Umbilical cord (tissue), 2 donors: ENCODE results near the gene NDUFS3. TPM values are rescaled to one million over a fixed set of nuclear protein-coding genes. Genes with fewer than 3 reads are reported as not detected.

ENCODE experiments used
- DNase-seq: peaks from one replicate; pipeline ENCODE4 v3.0.0-alpha.2; 2015; ENCODE audit warnings: low spot score
- total RNA-seq: library from RNA; depleted of rRNA; stranded (reverse); fragments of >200 nt; gene quantifications from one replicate; pipeline ENCODE4 v1.2.3, GENCODE V29; 2014; ENCODE audit warnings: low replicate concordance; ENCODE audit not compliant: insufficient read depth

The NDUFS3 gene
- total RNA-seq, 1 donor from 2014 or later = 40.2 TPM

DNA sequence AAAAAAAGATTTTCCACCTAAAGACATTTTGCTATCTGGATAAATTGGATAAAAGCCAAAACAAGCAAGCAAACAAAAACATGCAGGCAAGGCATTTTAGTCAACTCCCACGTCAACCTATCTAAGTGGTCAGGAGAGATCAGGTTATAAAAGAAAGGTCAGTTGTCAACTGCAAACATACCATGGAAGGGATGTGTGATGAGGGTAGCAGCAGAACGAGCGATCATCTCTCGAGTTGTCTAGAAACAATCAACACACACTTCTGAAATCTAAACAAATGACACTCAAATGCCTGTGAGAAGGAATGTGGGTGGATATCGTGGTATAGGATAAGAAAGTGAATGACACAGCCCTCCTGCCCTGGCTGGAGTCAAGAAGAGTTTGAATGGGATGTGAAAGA, 52.6 kb downstream of the NDUFS3 start:
- no peak for DNase-seq

Other genes starting within 250 kb of the NDUFS3 start
- 1.2 TPM for gene MYBPC3, start 226.4 kb upstream of the NDUFS3 start, total RNA-seq
- 8.2 TPM for gene SPI1, start 200.5 kb upstream of the NDUFS3 start, total RNA-seq
- 74.6 TPM for gene SLC39A13, start 170.5 kb upstream of the NDUFS3 start, total RNA-seq
- gene PSMC3, start 152.6 kb upstream of the NDUFS3 start, total RNA-seq = 79.9 TPM
- gene RAPSN, start 129.9 kb upstream of the NDUFS3 start, total RNA-seq = 0.96 TPM
- 120 TPM for gene CELF1, start 25.9 kb upstream of the NDUFS3 start, total RNA-seq
- gene PTPMT1, start 13.5 kb upstream of the NDUFS3 start, total RNA-seq = 26.7 TPM
- gene KBTBD4, start 104 bp upstream of the NDUFS3 start, total RNA-seq = 11.3 TPM
- gene FAM180B, start 7.6 kb downstream of the NDUFS3 start, total RNA-seq = not detected
- gene C1QTNF4, start 15.3 kb downstream of the NDUFS3 start, total RNA-seq = 4.3 TPM
- 39.7 TPM for gene MTCH2, start 63.5 kb downstream of the NDUFS3 start, total RNA-seq
- gene AGBL2, start 136.3 kb downstream of the NDUFS3 start, total RNA-seq = 1.2 TPM
- 133 TPM for gene FNBP4, start 188.3 kb downstream of the NDUFS3 start, total RNA-seq